Neural progenitor cell (in vitro differentiated cells): ENCODE data around the gene LY6G5C.

Source experiments
- EZH2 ChIP-seq: fragments of 200-600 bp; sonication (generic); IDR thresholded peaks from 2 replicates; pipeline ENCODE4 v1.6.1; 2017; ENCODE audit warnings: antibody characterized with exemption, mild to moderate bottlenecking, moderate library complexity
- TF ChIP-seq, protein P1 (sequence below): fragments of 200-600 bp; sonication (generic); IDR thresholded peaks from 2 replicates; pipeline ENCODE4 v1.5.1; 2017; ENCODE audit warnings: antibody characterized with exemption, mild to moderate bottlenecking

DNA sequence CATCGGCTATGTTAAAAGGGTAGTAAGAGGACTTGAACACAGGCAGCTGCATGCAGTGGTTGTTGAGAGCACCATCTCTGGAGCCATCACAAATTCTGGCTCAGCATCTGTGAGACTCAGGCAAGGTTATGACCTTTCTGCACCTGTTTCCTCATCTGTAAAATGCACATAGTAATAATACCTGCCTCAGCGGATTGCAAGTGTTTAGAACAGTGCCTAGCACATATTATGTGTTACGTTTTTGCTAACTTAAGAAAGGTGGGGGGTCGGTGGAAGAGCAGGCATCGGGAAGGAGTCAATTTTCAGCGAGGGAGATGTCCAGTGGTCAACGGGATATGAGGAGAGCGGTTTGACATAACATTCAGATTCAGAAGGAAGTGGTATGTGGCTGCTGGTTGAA is 2.9 kb downstream of the LY6G5C start:
- TF ChIP-seq, protein P1, sequence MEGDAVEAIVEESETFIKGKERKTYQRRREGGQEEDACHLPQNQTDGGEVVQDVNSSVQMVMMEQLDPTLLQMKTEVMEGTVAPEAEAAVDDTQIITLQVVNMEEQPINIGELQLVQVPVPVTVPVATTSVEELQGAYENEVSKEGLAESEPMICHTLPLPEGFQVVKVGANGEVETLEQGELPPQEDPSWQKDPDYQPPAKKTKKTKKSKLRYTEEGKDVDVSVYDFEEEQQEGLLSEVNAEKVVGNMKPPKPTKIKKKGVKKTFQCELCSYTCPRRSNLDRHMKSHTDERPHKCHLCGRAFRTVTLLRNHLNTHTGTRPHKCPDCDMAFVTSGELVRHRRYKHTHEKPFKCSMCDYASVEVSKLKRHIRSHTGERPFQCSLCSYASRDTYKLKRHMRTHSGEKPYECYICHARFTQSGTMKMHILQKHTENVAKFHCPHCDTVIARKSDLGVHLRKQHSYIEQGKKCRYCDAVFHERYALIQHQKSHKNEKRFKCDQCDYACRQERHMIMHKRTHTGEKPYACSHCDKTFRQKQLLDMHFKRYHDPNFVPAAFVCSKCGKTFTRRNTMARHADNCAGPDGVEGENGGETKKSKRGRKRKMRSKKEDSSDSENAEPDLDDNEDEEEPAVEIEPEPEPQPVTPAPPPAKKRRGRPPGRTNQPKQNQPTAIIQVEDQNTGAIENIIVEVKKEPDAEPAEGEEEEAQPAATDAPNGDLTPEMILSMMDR, result no peak
- TF ChIP-seq EZH2, result no peak
